GM23338 (cell line): ENCODE measurements around the gene CNTN5.

Source experiments
- CREB1 ChIP-seq: fragments of 250-450 bp; sonication (Bioruptor Pico); IDR thresholded peaks from 2 replicates; pipeline ENCODE4 v1.5.0; 2020; ENCODE audit warnings: low read depth, mild to moderate bottlenecking, moderate library complexity
- EZH2 ChIP-seq: fragments of 200-600 bp; sonication (generic); IDR thresholded peaks from one replicate; pipeline ENCODE4 v1.8.0; 2017; ENCODE audit warnings: antibody characterized with exemption, mild to moderate bottlenecking, low read depth; ENCODE audit not compliant: unreplicated experiment
- EZH2phosphoT487 ChIP-seq: fragments of 200-600 bp; sonication (generic); IDR thresholded peaks from one replicate; pipeline ENCODE4 v1.8.1; 2018; ENCODE audit warnings: antibody characterized with exemption; ENCODE audit not compliant: unreplicated experiment
- JUNB ChIP-seq: IDR thresholded peaks from one replicate; pipeline ENCODE4 v1.6.1; 2016; ENCODE audit warnings: antibody characterized with exemption; ENCODE audit not compliant: unreplicated experiment
- NANOG ChIP-seq: IDR thresholded peaks from 2 replicates; pipeline ENCODE4 v1.6.1; 2016; ENCODE audit warnings: antibody characterized with exemption, borderline replicate concordance
- POLR2AphosphoS5 ChIP-seq: IDR thresholded peaks from 2 replicates; pipeline ENCODE4 v1.6.1; 2016; ENCODE audit warnings: antibody characterized with exemption, low read depth
- STAT1 ChIP-seq: IDR thresholded peaks from one replicate; pipeline ENCODE4 v1.6.1; 2016; ENCODE audit warnings: antibody characterized with exemption; ENCODE audit not compliant: unreplicated experiment
- ZNF114 ChIP-seq: fragments of 250-450 bp; sonication (Bioruptor Pico); IDR thresholded peaks from 2 replicates; pipeline ENCODE4 v1.5.0; 2020; ENCODE audit warnings: mild to moderate bottlenecking, moderate library complexity
- ZNF331 ChIP-seq: fragments of 250-450 bp; sonication (Bioruptor Pico); IDR thresholded peaks from 2 replicates; pipeline ENCODE4 v1.5.0; 2020; ENCODE audit warnings: low read depth, mild to moderate bottlenecking, moderate library complexity
- TF ChIP-seq, protein P1 (sequence below), 2 experiments: fragments of 200-600 bp in 1 of 2; sonication (generic) in 1 of 2; conservative IDR thresholded peaks; 2 replicates each; pipeline versions ENCODE4 v1.5.1 to v1.6.1; 2016 to 2017; ENCODE audit warnings: antibody characterized with exemption in 2 of 2, low read depth in 2 of 2, mild to moderate bottlenecking in 2 of 2, moderate library complexity in 1 of 2
- TF ChIP-seq, protein P2 (sequence below): IDR thresholded peaks from one replicate; pipeline ENCODE4 v1.6.1; 2018; ENCODE audit warnings: antibody characterized with exemption; ENCODE audit not compliant: unreplicated experiment
- TF ChIP-seq, protein P3 (sequence below): IDR thresholded peaks from 2 replicates; pipeline ENCODE4 v1.6.1; 2016; ENCODE audit warnings: antibody characterized with exemption
- TF ChIP-seq, protein P4 (sequence below): fragments of 250-450 bp; sonication (Bioruptor Pico); IDR thresholded peaks from 2 replicates; pipeline ENCODE4 v1.5.0; 2020; ENCODE audit warnings: mild to moderate bottlenecking, moderate library complexity

DNA sequence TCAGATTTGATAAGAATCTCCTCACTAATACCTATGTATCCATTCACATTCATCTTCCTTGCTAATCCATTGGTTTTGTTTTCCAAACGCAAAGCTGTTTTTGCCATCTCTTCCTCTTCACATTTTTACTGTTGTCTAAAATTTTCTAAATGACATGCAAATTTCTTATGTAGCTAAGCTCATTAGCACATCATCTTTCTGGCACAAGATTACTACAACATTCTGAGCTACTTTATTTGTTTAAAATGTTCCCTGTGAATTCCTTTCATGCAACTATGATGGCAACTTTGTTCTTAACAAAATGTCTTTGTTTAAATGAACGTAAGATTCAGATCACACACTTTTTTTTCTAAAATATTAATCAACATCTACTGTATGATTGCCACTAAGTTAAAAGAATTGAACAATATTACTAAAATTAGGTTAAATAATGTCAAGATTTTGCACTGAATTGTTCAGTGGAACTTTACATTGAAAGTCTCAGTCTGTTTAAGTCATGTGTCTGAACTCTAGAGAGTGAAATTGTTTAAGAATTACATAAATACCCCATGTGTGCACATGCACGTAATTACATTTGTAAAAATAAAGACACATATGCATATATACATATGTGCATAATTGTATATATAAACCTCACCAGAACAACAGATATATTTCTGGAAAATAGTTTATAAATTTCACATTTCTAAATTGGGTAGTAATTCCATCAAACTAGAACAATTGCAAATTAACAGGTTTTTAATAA, 688.4 kb downstream of the CNTN5 start:
- TF ChIP-seq, protein P1, sequence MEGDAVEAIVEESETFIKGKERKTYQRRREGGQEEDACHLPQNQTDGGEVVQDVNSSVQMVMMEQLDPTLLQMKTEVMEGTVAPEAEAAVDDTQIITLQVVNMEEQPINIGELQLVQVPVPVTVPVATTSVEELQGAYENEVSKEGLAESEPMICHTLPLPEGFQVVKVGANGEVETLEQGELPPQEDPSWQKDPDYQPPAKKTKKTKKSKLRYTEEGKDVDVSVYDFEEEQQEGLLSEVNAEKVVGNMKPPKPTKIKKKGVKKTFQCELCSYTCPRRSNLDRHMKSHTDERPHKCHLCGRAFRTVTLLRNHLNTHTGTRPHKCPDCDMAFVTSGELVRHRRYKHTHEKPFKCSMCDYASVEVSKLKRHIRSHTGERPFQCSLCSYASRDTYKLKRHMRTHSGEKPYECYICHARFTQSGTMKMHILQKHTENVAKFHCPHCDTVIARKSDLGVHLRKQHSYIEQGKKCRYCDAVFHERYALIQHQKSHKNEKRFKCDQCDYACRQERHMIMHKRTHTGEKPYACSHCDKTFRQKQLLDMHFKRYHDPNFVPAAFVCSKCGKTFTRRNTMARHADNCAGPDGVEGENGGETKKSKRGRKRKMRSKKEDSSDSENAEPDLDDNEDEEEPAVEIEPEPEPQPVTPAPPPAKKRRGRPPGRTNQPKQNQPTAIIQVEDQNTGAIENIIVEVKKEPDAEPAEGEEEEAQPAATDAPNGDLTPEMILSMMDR (conservative IDR thresholded peaks at IDR 0.05; ENCODE audit: low read depth in 2 of 2): no peak
- TF ChIP-seq JUNB (no peak), POLR2AphosphoS5 (no peak), EZH2 (no peak), CREB1 (CRISPR knock-in tag) (no peak), EZH2phosphoT487 (no peak), STAT1 (no peak), ZNF114 (CRISPR knock-in tag) (no peak), NANOG (no peak), ZNF331 (no peak)
- TF ChIP-seq, protein P2, sequence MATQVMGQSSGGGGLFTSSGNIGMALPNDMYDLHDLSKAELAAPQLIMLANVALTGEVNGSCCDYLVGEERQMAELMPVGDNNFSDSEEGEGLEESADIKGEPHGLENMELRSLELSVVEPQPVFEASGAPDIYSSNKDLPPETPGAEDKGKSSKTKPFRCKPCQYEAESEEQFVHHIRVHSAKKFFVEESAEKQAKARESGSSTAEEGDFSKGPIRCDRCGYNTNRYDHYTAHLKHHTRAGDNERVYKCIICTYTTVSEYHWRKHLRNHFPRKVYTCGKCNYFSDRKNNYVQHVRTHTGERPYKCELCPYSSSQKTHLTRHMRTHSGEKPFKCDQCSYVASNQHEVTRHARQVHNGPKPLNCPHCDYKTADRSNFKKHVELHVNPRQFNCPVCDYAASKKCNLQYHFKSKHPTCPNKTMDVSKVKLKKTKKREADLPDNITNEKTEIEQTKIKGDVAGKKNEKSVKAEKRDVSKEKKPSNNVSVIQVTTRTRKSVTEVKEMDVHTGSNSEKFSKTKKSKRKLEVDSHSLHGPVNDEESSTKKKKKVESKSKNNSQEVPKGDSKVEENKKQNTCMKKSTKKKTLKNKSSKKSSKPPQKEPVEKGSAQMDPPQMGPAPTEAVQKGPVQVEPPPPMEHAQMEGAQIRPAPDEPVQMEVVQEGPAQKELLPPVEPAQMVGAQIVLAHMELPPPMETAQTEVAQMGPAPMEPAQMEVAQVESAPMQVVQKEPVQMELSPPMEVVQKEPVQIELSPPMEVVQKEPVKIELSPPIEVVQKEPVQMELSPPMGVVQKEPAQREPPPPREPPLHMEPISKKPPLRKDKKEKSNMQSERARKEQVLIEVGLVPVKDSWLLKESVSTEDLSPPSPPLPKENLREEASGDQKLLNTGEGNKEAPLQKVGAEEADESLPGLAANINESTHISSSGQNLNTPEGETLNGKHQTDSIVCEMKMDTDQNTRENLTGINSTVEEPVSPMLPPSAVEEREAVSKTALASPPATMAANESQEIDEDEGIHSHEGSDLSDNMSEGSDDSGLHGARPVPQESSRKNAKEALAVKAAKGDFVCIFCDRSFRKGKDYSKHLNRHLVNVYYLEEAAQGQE: no peak
- TF ChIP-seq, protein P3, sequence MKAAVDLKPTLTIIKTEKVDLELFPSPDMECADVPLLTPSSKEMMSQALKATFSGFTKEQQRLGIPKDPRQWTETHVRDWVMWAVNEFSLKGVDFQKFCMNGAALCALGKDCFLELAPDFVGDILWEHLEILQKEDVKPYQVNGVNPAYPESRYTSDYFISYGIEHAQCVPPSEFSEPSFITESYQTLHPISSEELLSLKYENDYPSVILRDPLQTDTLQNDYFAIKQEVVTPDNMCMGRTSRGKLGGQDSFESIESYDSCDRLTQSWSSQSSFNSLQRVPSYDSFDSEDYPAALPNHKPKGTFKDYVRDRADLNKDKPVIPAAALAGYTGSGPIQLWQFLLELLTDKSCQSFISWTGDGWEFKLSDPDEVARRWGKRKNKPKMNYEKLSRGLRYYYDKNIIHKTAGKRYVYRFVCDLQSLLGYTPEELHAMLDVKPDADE: no peak
- TF ChIP-seq, protein P4, sequence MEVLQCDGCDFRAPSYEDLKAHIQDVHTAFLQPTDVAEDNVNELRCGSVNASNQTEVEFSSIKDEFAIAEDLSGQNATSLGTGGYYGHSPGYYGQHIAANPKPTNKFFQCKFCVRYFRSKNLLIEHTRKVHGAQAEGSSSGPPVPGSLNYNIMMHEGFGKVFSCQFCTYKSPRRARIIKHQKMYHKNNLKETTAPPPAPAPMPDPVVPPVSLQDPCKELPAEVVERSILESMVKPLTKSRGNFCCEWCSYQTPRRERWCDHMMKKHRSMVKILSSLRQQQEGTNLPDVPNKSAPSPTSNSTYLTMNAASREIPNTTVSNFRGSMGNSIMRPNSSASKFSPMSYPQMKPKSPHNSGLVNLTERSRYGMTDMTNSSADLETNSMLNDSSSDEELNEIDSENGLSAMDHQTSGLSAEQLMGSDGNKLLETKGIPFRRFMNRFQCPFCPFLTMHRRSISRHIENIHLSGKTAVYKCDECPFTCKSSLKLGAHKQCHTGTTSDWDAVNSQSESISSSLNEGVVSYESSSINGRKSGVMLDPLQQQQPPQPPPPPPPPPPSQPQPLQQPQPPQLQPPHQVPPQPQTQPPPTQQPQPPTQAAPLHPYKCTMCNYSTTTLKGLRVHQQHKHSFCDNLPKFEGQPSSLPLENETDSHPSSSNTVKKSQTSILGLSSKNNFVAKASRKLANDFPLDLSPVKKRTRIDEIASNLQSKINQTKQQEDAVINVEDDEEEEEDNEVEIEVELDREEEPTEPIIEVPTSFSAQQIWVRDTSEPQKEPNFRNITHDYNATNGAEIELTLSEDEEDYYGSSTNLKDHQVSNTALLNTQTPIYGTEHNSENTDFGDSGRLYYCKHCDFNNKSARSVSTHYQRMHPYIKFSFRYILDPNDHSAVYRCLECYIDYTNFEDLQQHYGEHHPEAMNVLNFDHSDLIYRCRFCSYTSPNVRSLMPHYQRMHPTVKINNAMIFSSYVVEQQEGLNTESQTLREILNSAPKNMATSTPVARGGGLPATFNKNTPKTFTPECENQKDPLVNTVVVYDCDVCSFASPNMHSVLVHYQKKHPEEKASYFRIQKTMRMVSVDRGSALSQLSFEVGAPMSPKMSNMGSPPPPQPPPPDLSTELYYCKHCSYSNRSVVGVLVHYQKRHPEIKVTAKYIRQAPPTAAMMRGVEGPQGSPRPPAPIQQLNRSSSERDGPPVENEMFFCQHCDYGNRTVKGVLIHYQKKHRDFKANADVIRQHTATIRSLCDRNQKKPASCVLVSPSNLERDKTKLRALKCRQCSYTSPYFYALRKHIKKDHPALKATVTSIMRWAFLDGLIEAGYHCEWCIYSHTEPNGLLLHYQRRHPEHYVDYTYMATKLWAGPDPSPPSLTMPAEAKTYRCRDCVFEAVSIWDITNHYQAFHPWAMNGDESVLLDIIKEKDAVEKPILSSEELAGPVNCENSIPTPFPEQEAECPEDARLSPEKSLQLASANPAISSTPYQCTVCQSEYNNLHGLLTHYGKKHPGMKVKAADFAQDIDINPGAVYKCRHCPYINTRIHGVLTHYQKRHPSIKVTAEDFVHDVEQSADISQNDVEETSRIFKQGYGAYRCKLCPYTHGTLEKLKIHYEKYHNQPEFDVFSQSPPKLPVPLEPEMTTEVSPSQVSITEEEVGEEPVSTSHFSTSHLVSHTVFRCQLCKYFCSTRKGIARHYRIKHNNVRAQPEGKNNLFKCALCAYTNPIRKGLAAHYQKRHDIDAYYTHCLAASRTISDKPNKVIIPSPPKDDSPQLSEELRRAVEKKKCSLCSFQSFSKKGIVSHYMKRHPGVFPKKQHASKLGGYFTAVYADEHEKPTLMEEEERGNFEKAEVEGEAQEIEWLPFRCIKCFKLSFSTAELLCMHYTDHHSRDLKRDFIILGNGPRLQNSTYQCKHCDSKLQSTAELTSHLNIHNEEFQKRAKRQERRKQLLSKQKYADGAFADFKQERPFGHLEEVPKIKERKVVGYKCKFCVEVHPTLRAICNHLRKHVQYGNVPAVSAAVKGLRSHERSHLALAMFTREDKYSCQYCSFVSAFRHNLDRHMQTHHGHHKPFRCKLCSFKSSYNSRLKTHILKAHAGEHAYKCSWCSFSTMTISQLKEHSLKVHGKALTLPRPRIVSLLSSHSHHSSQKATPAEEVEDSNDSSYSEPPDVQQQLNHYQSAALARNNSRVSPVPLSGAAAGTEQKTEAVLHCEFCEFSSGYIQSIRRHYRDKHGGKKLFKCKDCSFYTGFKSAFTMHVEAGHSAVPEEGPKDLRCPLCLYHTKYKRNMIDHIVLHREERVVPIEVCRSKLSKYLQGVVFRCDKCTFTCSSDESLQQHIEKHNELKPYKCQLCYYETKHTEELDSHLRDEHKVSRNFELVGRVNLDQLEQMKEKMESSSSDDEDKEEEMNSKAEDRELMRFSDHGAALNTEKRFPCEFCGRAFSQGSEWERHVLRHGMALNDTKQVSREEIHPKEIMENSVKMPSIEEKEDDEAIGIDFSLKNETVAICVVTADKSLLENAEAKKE (CRISPR knock-in tag): no peak
